Ascending aorta (tissue), 2 donors: ENCODE results near the gene CLCN7. TPM values are rescaled to one million over a fixed set of nuclear protein-coding genes. Genes with fewer than 3 reads are reported as not detected.

Experiments used
- DNase-seq, 2 donors: peaks; one replicate each; pipeline ENCODE4 v3.0.0-alpha.2; 2019; ENCODE audit warnings: low spot score in 2 of 2
- H3K27ac ChIP-seq, 2 donors: fragments of 200-600 bp; sonication (generic); one replicate each; pipeline ENCODE4 v1.5.1; 2016 to 2017; ENCODE audit warnings: mild to moderate bottlenecking in 1 of 2
- H3K27me3 ChIP-seq: fragments of 200-600 bp; sonication (generic); one replicate; pipeline ENCODE4 v1.5.1; 2017
- H3K36me3 ChIP-seq, 2 donors: fragments of 200-600 bp; sonication (generic); one replicate each; pipeline ENCODE4 v1.5.1; 2016
- H3K4me1 ChIP-seq, 2 donors: fragments of 200-600 bp; sonication (generic); one replicate each; pipeline ENCODE4 v1.5.1; 2016 to 2017; ENCODE audit warnings: mild to moderate bottlenecking in 1 of 2
- H3K4me3 ChIP-seq, 2 donors: fragments of 200-600 bp; sonication (generic); one replicate each; pipeline ENCODE4 v1.5.1; 2016 to 2017; ENCODE audit warnings: mild to moderate bottlenecking in 1 of 2
- H3K9me3 ChIP-seq, 2 donors: fragments of 200-600 bp; sonication (generic); one replicate each; pipeline ENCODE4 v1.5.1; 2016
- CTCF ChIP-seq, 3 experiments: fragments of 200-600 bp in 2 of 3; fragments of 450-650 bp in 1 of 3; sonication (generic) in 2 of 3; IDR thresholded peaks; one replicate each; pipeline ENCODE4 v1.5.1; 2016 to 2019; ENCODE audit warnings: antibody characterized with exemption in 3 of 3, mild to moderate bottlenecking in 1 of 3, moderate library complexity in 1 of 3
- intact Hi-C: fragments of 100-400 bp; cut with DNase I; formaldehyde crosslinking; loops from one replicate; pipeline ENCODE4 v1.15.1; 2023
- total RNA-seq: library from RNA; depleted of rRNA; stranded (reverse); fragments of >200 nt; gene quantifications from one replicate; pipeline ENCODE4 v1.1.0, GENCODE V29; 2016

Gene CLCN7
- total RNA-seq, 1 donor from 2014 or later = 108 TPM

GRCh38 chr16:1499756-1500464, 25.1 kb upstream of the CLCN7 start:
- no peak for DNase-seq
- intact Hi-C loops = no loop called here
- H3K4me1 ChIP-seq = no peaks in the 10 kb centered on the region
- no peak overlapping the region for H3K4me3 ChIP-seq
- no peak overlapping the region for H3K27ac ChIP-seq
- no peak for TF ChIP-seq CTCF (IDR thresholded peaks at IDR 0.05)
- H3K27me3 ChIP-seq = no peaks in the 10 kb centered on the region
- peaks cover 74 to 84% of the 10 kb centered on the region in 2 donors for H3K36me3 ChIP-seq
- H3K9me3 ChIP-seq = no peaks in the 10 kb centered on the region

GRCh38 chr16:1498899-1499676, 24.3 kb upstream of the CLCN7 start:
- Histone ChIP-seq H3K27ac (no peak overlapping the region), H3K27me3 (no peaks in the 10 kb centered on the region), H3K36me3 (peaks cover 72 to 85% of the 10 kb centered on the region in 2 donors), H3K4me1 (peaks cover 0 to 8% of the 10 kb centered on the region in 2 donors), H3K4me3 (no peak overlapping the region), H3K9me3 (no peaks in the 10 kb centered on the region)
- DNase-seq = no peak
- TF ChIP-seq CTCF (IDR thresholded peaks at IDR 0.05) = no peak
- intact Hi-C loops = no loop called here

GRCh38 chr16:1497014-1497598, 22.3 kb upstream of the CLCN7 start:
- H3K27ac ChIP-seq = no peak overlapping the region
- peaks cover 3 to 9% of the 10 kb centered on the region in 2 donors for H3K4me1 ChIP-seq
- H3K27me3 ChIP-seq = no peaks in the 10 kb centered on the region
- DNase-seq = no peak
- intact Hi-C loops = no loop called here
- peaks cover 56 to 67% of the 10 kb centered on the region in 2 donors for H3K36me3 ChIP-seq
- H3K4me3 ChIP-seq = no peak overlapping the region
- H3K9me3 ChIP-seq = no peaks in the 10 kb centered on the region
- TF ChIP-seq CTCF (IDR thresholded peaks at IDR 0.05) = no peak

- Histone ChIP-seq H3K36me3 (peaks cover 50 to 61% of the 10 kb centered on the region in 2 donors), H3K4me1 (peaks cover 3 to 9% of the 10 kb centered on the region in 2 donors), H3K27ac (no peak overlapping the region), H3K9me3 (no peaks in the 10 kb centered on the region), H3K27me3 (no peaks in the 10 kb centered on the region), H3K4me3 (no peak overlapping the region)
- intact Hi-C loops = no loop called here
- TF ChIP-seq CTCF (IDR thresholded peaks at IDR 0.05) = no peak
- no peak for DNase-seq
Measured at GRCh38 chr16:1496464-1496863, 21.6 kb upstream of the CLCN7 start.

- H3K9me3 ChIP-seq = no peaks in the 10 kb centered on the region
- TF ChIP-seq CTCF (IDR thresholded peaks at IDR 0.05) = no peak
- no peak for DNase-seq
- H3K27ac ChIP-seq = no peak overlapping the region
- H3K4me3 ChIP-seq = no peak overlapping the region
- peaks cover 3 to 9% of the 10 kb centered on the region in 2 donors for H3K4me1 ChIP-seq
- intact Hi-C loops = loop anchor here (2.0 kb wide), 1 partner anchor 13 kb away; no protein-coding TSS in a partner anchor
- no peaks in the 10 kb centered on the region for H3K27me3 ChIP-seq
- peaks cover 44 to 55% of the 10 kb centered on the region in 2 donors for H3K36me3 ChIP-seq
Measured at GRCh38 chr16:1495889-1496262, 21.0 kb upstream of the CLCN7 start.
